HG03135 (cell line): ENCODE data around the gene WNT2B.
"Not testable (repeated sequence)": the region's sequence is repeated elsewhere in the genome, so short reads cannot be mapped to it uniquely, and the experiment has no call there.

Experiments used
- ATAC-seq: cut with Tn5 transposase; IDR thresholded peaks from one replicate; pipeline ENCODE4 v1.9.1; 2021; ENCODE audit warnings: mild to moderate bottlenecking, moderate library complexity; ENCODE audit not compliant: unreplicated experiment

WNT2B gene

GRCh38 chr1:112508278-112509004, at the start of gene WNT2B:
Gene WNT2B (plus strand): TSS chr1:112508965. CDS start chr1:112509263, 298 bp downstream.
- ATAC-seq, result no peak

GRCh38 chr1:112460615-112461014, 48.1 kb upstream of the WNT2B start:
- no peak for ATAC-seq

GRCh38 chr1:112461200-112461871, 47.4 kb upstream of the WNT2B start:
- ATAC-seq, result no peak

GRCh38 chr1:112462953-112463279, 45.8 kb upstream of the WNT2B start:
- no peak for ATAC-seq

GRCh38 chr1:112464501-112464900, 44.3 kb upstream of the WNT2B start:
- ATAC-seq, result no peak

- no peak for ATAC-seq
Measured at GRCh38 chr1:112465122-112465521, 43.6 kb upstream of the WNT2B start.

GRCh38 chr1:112466078-112466660, 42.6 kb upstream of the WNT2B start:
- peak; percentile 90 for ATAC-seq

- not testable (repeated sequence) for ATAC-seq
Measured at GRCh38 chr1:112470324-112470723, 38.4 kb upstream of the WNT2B start.

- ATAC-seq, result no peak
Measured at GRCh38 chr1:112470966-112471365, 37.8 kb upstream of the WNT2B start.

GRCh38 chr1:112472142-112472541, 36.6 kb upstream of the WNT2B start:
- ATAC-seq, result no peak

- ATAC-seq, result no peak
Measured at GRCh38 chr1:112477550-112477949, 31.2 kb upstream of the WNT2B start.

- ATAC-seq, result no peak
Measured at GRCh38 chr1:112478314-112478713, 30.5 kb upstream of the WNT2B start.

GRCh38 chr1:112486063-112486462, 22.7 kb upstream of the WNT2B start:
- ATAC-seq, result not testable (repeated sequence)

- ATAC-seq, result not testable (repeated sequence)
Measured at GRCh38 chr1:112487686-112488085, 21.1 kb upstream of the WNT2B start.

- ATAC-seq, result no peak
Measured at GRCh38 chr1:112488141-112488540, 20.6 kb upstream of the WNT2B start.

- no peak for ATAC-seq
Measured at GRCh38 chr1:112492076-112492475, 16.7 kb upstream of the WNT2B start.

- ATAC-seq, result no peak
Measured at GRCh38 chr1:112493351-112493750, 15.4 kb upstream of the WNT2B start.

GRCh38 chr1:112496290-112496689, 12.5 kb upstream of the WNT2B start:
- ATAC-seq, result no peak

- no peak for ATAC-seq
Measured at GRCh38 chr1:112501810-112502641, 6.7 kb upstream of the WNT2B start.

- no peak for ATAC-seq
Measured at GRCh38 chr1:112502826-112503225, 5.9 kb upstream of the WNT2B start.

GRCh38 chr1:112504001-112504660, 4.6 kb upstream of the WNT2B start:
- ATAC-seq, result no peak
